ENCODE data around the gene RAB1B. TPM values are rescaled to one million over a fixed set of nuclear protein-coding genes. Genes with fewer than 3 reads are reported as not detected.

The RAB1B gene
- total and polyA plus RNA-seq, 2 donors (not counting 1 experiment from before 2014, with no cell fraction given), result 77.1 to 77.8 TPM

DNA sequence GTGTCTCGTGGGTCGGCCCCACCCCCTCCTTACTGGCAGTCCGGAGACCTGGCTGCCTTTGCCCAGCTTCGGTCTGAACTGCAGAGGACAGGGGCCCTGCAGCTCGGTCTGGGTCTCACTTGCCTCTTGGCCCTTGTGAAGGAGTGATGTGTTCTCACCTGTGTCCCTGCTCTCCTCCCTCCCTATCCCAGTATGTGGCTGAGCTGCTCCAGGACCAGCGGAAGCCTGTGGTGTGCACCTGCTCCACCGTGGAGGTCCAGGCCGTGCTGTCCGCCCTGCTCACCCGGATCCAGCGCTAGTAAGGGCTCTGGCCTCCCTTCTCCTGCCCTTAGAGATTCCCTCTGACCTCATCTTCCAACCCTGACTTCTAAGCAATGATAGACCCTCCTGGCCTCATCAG, 35.7 kb upstream of the RAB1B start:
- Mint-ChIP-seq H3K4me1 (no peaks in the 10 kb centered on the region), H3K27me3 (no peaks in the 10 kb centered on the region), H3K9me3 (ENCODE audit: insufficient read depth) (no peaks in the 10 kb centered on the region), H3K4me3 (no peak overlapping the region), H3K27ac (peak overlapping the region; percentile 10)
- DNase-seq (no peak), ATAC-seq (ENCODE audit: low read depth) (no peak)
- Histone ChIP-seq H3K27me3 (replicated peaks in 1 of 4; ENCODE audit: control extremely low read depth in 1 of 4, control insufficient read depth in 3 of 4, insufficient read depth in 4 of 4, low read length in 3 of 4) (no peaks in the 10 kb centered on the region), H3K9ac (ENCODE audit: low read length) (no peak overlapping the region), H3K27ac (ENCODE audit: low read length in 2 of 2) (no peak overlapping the region), H3K4me3 (ENCODE audit: control extremely low read depth in 1 of 5, extremely low read depth in 1 of 5, insufficient read depth in 1 of 5, low read depth in 2 of 5, low read length in 4 of 5) (no peak overlapping the region), H3K36me3 (replicated peaks in 1 of 2; ENCODE audit: control extremely low read depth in 1 of 2, control insufficient read depth in 1 of 2, extremely low read depth in 1 of 2, insufficient read depth in 2 of 2, low read length in 1 of 2) (peaks cover 1 to 83% of the 10 kb centered on the region in 2 experiments), H3K9me3 (ENCODE audit: control extremely low read depth in 1 of 3, control insufficient read depth in 2 of 3, insufficient read depth in 1 of 3, low read length in 2 of 3) (no peaks in the 10 kb centered on the region), H3K4me1 (ENCODE audit: control insufficient read depth in 2 of 2, insufficient read depth in 2 of 2, low read length in 2 of 2) (no peaks in the 10 kb centered on the region), H4K20me1 (ENCODE audit: control insufficient read depth, insufficient read depth, low read length, poor library complexity, severe bottlenecking) (peaks cover 43% of the 10 kb centered on the region), H3K79me2 (ENCODE audit: control insufficient read depth, insufficient read depth, low read length) (peaks cover 8% of the 10 kb centered on the region), H3K4me2 (replicated peaks; ENCODE audit: low read depth, low read length, poor library complexity, severe bottlenecking) (no peak overlapping the region), H2AFZ (ENCODE audit: insufficient read depth, low read depth, low read length, poor library complexity, severe bottlenecking) (no peak overlapping the region)
- CTCF ChIA-PET, result interaction anchor here (0.7 kb wide), 1 partner anchor 30 kb away, joined by 3 read pairs; no protein-coding TSS in a partner anchor
- TF ChIP-seq, protein P1, sequence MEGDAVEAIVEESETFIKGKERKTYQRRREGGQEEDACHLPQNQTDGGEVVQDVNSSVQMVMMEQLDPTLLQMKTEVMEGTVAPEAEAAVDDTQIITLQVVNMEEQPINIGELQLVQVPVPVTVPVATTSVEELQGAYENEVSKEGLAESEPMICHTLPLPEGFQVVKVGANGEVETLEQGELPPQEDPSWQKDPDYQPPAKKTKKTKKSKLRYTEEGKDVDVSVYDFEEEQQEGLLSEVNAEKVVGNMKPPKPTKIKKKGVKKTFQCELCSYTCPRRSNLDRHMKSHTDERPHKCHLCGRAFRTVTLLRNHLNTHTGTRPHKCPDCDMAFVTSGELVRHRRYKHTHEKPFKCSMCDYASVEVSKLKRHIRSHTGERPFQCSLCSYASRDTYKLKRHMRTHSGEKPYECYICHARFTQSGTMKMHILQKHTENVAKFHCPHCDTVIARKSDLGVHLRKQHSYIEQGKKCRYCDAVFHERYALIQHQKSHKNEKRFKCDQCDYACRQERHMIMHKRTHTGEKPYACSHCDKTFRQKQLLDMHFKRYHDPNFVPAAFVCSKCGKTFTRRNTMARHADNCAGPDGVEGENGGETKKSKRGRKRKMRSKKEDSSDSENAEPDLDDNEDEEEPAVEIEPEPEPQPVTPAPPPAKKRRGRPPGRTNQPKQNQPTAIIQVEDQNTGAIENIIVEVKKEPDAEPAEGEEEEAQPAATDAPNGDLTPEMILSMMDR (IDR thresholded peaks at IDR 0.05), result no peak
- TF ChIP-seq EZH2 (IDR thresholded peaks at IDR 0.05; ENCODE audit: borderline replicate concordance, insufficient read depth, low read depth, low read length, poor library complexity, severe bottlenecking), result no peak
- intact Hi-C loops (cut with micrococcal nuclease), result no loop called here
- 100% methylated on average over 8 of the region's 11 CpGs for WGBS (ENCODE audit: insufficient coverage)
- POLR2A ChIA-PET, result no interaction called here

GRCh38 chr11:66233301-66233700, 35.1 kb upstream of the RAB1B start:
- no peaks in the 10 kb centered on the region for H3K4me1 ChIP-seq (ENCODE audit: control insufficient read depth in 2 of 2, insufficient read depth in 2 of 2, low read length in 2 of 2)
- H3K4me2 ChIP-seq (replicated peaks; ENCODE audit: low read depth, low read length, poor library complexity, severe bottlenecking), result no peak overlapping the region
- Mint-ChIP-seq H3K27ac (no peak overlapping the region), H3K4me1 (no peaks in the 10 kb centered on the region), H3K9me3 (ENCODE audit: insufficient read depth) (no peaks in the 10 kb centered on the region), H3K4me3 (no peak overlapping the region), H3K27me3 (no peaks in the 10 kb centered on the region)
- DNase-seq (no peak), ATAC-seq (ENCODE audit: low read depth) (no peak)
- no peak overlapping the region for H3K4me3 ChIP-seq (ENCODE audit: control extremely low read depth in 1 of 5, extremely low read depth in 1 of 5, insufficient read depth in 1 of 5, low read depth in 2 of 5, low read length in 4 of 5)
- no peaks in the 10 kb centered on the region for H3K27me3 ChIP-seq (replicated peaks in 1 of 4; ENCODE audit: control extremely low read depth in 1 of 4, control insufficient read depth in 3 of 4, insufficient read depth in 4 of 4, low read length in 3 of 4)
- WGBS (ENCODE audit: insufficient coverage), result 98% methylated on average over 5 of the region's 5 CpGs
- H3K27ac ChIP-seq (ENCODE audit: low read length in 2 of 2), result no peak overlapping the region
- no peak for TF ChIP-seq EZH2 (IDR thresholded peaks at IDR 0.05; ENCODE audit: borderline replicate concordance, insufficient read depth, low read depth, low read length, poor library complexity, severe bottlenecking)
- TF ChIP-seq, protein P1 (IDR thresholded peaks at IDR 0.05), result no peak
- H2AFZ ChIP-seq (ENCODE audit: insufficient read depth, low read depth, low read length, poor library complexity, severe bottlenecking), result no peak overlapping the region
- H3K9me3 ChIP-seq (ENCODE audit: control extremely low read depth in 1 of 3, control insufficient read depth in 2 of 3, insufficient read depth in 1 of 3, low read length in 2 of 3), result no peaks in the 10 kb centered on the region
- ChIA-PET POLR2A (no interaction called here), CTCF (interaction anchor here (0.7 kb wide), 1 partner anchor 29 kb away, joined by 3 read pairs; no protein-coding TSS in a partner anchor)
- intact Hi-C loops (cut with micrococcal nuclease), result no loop called here
- peaks cover 43% of the 10 kb centered on the region for H4K20me1 ChIP-seq (ENCODE audit: control insufficient read depth, insufficient read depth, low read length, poor library complexity, severe bottlenecking)
- no peak overlapping the region for H3K9ac ChIP-seq (ENCODE audit: low read length)
- peaks cover 8% of the 10 kb centered on the region for H3K79me2 ChIP-seq (ENCODE audit: control insufficient read depth, insufficient read depth, low read length)
- H3K36me3 ChIP-seq (replicated peaks in 1 of 2; ENCODE audit: control extremely low read depth in 1 of 2, control insufficient read depth in 1 of 2, extremely low read depth in 1 of 2, insufficient read depth in 2 of 2, low read length in 1 of 2), result peaks cover 1 to 82% of the 10 kb centered on the region in 2 experiments

Measured in B cell (primary cell).